Neutrophil (primary cell): ENCODE data around the gene DDIT3.
"Not testable (repeated sequence)": the region's sequence is repeated elsewhere in the genome, so short reads cannot be mapped to it uniquely, and the experiment has no call there.

Source experiments
- H3K27ac ChIP-seq: fragments of 200-600 bp; sonication (generic); 2 replicates; pipeline ENCODE4 v1.5.1; 2016; ENCODE audit warnings: mild to moderate bottlenecking, moderate library complexity
- H3K27me3 ChIP-seq: fragments of 200-600 bp; sonication (generic); 2 replicates; pipeline ENCODE4 v1.6.0; 2016; ENCODE audit warnings: mild to moderate bottlenecking
- H3K36me3 ChIP-seq: fragments of 200-600 bp; sonication (generic); 2 replicates; pipeline ENCODE4 v1.5.1; 2017
- H3K4me1 ChIP-seq, 2 experiments: fragments of 200-600 bp in 1 of 2; sonication (generic) in 1 of 2; 1 replicate in 1 of 2; 2 replicates in 1 of 2; pipeline versions ENCODE4 v1.5.1 to v1.6.1; 2013 to 2016; ENCODE audit warnings: low read depth in 1 of 2, low read length in 1 of 2, mild to moderate bottlenecking in 1 of 2, moderate library complexity in 1 of 2; ENCODE audit not compliant: control insufficient read depth in 1 of 2, insufficient read depth in 1 of 2
- H3K4me3 ChIP-seq, 2 experiments: fragments of 200-600 bp in 1 of 2; sonication (generic) in 1 of 2; 1 replicate in 1 of 2; 2 replicates in 1 of 2; pipeline ENCODE4 v1.5.1; 2013 to 2016; ENCODE audit warnings: low read depth in 1 of 2, low read length in 1 of 2, mild to moderate bottlenecking in 1 of 2, moderate library complexity in 1 of 2
- H3K9me3 ChIP-seq: fragments of 200-600 bp; sonication (generic); 2 replicates; pipeline ENCODE4 v1.5.1; 2016
- CTCF ChIP-seq: fragments of 200-600 bp; sonication (generic); IDR thresholded peaks from 2 replicates; pipeline ENCODE4 v1.5.1; 2016; ENCODE audit warnings: antibody characterized with exemption

Gene DDIT3

GRCh38 chr12:57520053-57520818 is at the start of gene DDIT3:
Gene DDIT3 (minus strand): TSS chr12:57520514. CDS start chr12:57517406, 3,108 bp downstream.
- peak within 1 kb of the TSS; percentile 100 for H3K27ac ChIP-seq
- peaks cover 48% of the 10 kb centered on the region for H3K36me3 ChIP-seq
- peaks cover 54 to 56% of the 10 kb centered on the region in 2 experiments for H3K4me1 ChIP-seq

GRCh38 chr12:57569858-57570257 is 49.5 kb upstream of the DDIT3 start:
- H3K27ac ChIP-seq, result no peak overlapping the region
- peaks cover 7% of the 10 kb centered on the region for H3K27me3 ChIP-seq
- TF ChIP-seq CTCF, result no peak
- H3K9me3 ChIP-seq, result no peaks in the 10 kb centered on the region
- no peak overlapping the region for H3K4me3 ChIP-seq
- no peaks in the 10 kb centered on the region for H3K4me1 ChIP-seq
- no peaks in the 10 kb centered on the region for H3K36me3 ChIP-seq

More at GRCh38 chr12:57520053-57520818, at the start of gene DDIT3:
- TF ChIP-seq CTCF, result peak; percentile 36
- Histone ChIP-seq H3K27me3 (no peaks in the 10 kb centered on the region), H3K4me3 (peak within 1 kb of the TSS; percentile 78 to 98), H3K9me3 (no peaks in the 10 kb centered on the region)

GRCh38 chr12:57568838-57569237 is 48.5 kb upstream of the DDIT3 start:
- Histone ChIP-seq H3K4me1 (no peaks in the 10 kb centered on the region), H3K27ac (no peak overlapping the region), H3K9me3 (no peaks in the 10 kb centered on the region), H3K36me3 (no peaks in the 10 kb centered on the region), H3K27me3 (peaks cover 14% of the 10 kb centered on the region), H3K4me3 (no peak overlapping the region)
- TF ChIP-seq CTCF, result no peak

GRCh38 chr12:57564178-57564740 is 43.9 kb upstream of the DDIT3 start:
- H3K9me3 ChIP-seq, result no peaks in the 10 kb centered on the region
- no peak overlapping the region for H3K27ac ChIP-seq
- peaks cover 56% of the 10 kb centered on the region for H3K27me3 ChIP-seq
- no peaks in the 10 kb centered on the region for H3K36me3 ChIP-seq
- H3K4me3 ChIP-seq, result no peak overlapping the region
- TF ChIP-seq CTCF, result no peak
- H3K4me1 ChIP-seq, result no peaks in the 10 kb centered on the region

- no peaks in the 10 kb centered on the region for H3K9me3 ChIP-seq
- H3K4me1 ChIP-seq, result no peaks in the 10 kb centered on the region
- H3K27me3 ChIP-seq, result peaks cover 56% of the 10 kb centered on the region
- no peak overlapping the region for H3K4me3 ChIP-seq
- no peak for TF ChIP-seq CTCF
- no peak overlapping the region for H3K27ac ChIP-seq
- H3K36me3 ChIP-seq, result no peaks in the 10 kb centered on the region
Measured at GRCh38 chr12:57563358-57563757, 43.0 kb upstream of the DDIT3 start.

GRCh38 chr12:57561117-57561516 is 40.8 kb upstream of the DDIT3 start:
- not testable (repeated sequence) for H3K4me1 ChIP-seq, H3K36me3 ChIP-seq, H3K9me3 ChIP-seq, H3K4me3 ChIP-seq, H3K27ac ChIP-seq
- peaks cover 65% of the 10 kb centered on the region for H3K27me3 ChIP-seq
